GM21526 (cell line): ENCODE data around the gene ZNF580.

ENCODE experiments used
- ATAC-seq: cut with Tn5 transposase; IDR thresholded peaks from one replicate; pipeline ENCODE4 v1.9.1; 2021; ENCODE audit warnings: moderate library complexity; ENCODE audit not compliant: unreplicated experiment, low FRiP score

ZNF580 gene

GRCh38 chr19:55605637-55606470 is 34.9 kb upstream of the ZNF580 start, which contains the start of gene ZNF865:
ZNF865 (plus strand) TSS chr19:55605647; CDS start chr19:55613619, 7,972 bp downstream.
- peak; percentile 14 for ATAC-seq

DNA sequence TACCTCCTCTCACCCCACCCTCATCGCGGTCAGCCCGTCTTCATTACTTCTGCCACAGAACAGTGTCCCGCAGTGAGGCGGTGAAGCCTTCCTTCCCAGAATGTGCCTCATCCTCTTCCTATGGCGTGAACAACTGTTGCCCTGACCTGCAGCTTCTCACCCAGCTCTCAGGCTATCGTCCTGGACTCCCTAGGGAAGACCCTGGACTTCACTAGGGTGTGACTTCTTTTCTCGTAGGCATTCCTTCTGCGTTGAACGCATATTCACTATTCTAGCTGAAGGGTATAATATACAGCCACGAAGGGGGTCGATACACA is 34.4 kb upstream of the ZNF580 start:
- no peak for ATAC-seq

DNA sequence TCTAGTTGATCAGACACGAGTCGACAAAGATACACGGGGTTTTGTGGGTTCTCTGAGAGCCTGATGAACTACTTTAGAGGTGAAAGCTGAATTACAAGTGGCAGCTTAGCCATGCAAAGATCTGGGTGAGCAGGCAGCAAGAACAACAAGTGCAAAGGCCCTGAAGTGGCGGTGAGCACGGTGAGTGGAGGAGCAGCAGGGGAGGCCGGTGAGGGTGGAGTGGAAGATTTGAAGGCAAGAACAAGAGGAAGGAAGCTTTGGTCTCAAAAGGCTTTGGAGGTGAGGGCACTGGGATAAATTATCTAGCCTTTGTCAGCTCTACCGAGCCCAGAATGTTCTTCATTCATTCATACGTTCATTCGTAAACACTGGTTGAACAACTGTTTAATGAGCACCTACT is 34.0 kb upstream of the ZNF580 start:
- ATAC-seq: no peak

- no peak for ATAC-seq
Measured at GRCh38 chr19:55609326-55609725, 31.5 kb upstream of the ZNF580 start.

GRCh38 chr19:55611300-55611982 is 29.4 kb upstream of the ZNF580 start:
- no peak for ATAC-seq

DNA sequence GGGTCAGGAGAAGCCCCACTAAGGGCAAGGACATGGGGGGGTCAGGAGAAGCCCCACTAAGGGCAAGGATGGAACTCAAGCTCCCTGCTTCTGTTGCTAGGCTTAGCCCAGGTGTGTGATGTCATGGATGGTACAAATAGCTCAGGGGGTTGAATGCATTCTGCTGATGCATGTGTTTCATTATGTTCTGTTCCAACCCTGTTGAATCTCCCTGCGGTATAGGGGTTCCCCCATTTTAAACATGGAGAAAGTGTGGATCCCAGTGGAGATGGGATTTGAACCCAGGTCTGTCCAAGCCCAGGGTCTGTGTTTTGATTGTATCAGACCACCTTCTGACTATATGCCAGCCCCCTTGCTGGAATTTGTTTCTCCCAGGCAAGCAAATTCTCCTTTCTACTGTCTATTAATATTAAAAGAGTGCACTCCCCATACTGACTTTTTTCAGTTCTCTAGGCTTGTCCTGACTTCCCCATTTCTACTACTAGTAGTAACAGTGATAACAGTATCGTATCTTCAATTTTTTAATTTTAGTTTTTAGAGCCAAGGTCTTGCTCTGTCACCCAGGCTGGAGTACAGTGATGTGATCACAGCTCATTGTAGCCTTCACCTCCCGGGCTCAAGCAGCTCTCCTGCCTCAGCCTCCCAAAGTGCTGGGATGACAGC is 28.7 kb upstream of the ZNF580 start:
- no peak for ATAC-seq

- no peak for ATAC-seq
Measured at GRCh38 chr19:55613396-55613795, 27.4 kb upstream of the ZNF580 start.

DNA sequence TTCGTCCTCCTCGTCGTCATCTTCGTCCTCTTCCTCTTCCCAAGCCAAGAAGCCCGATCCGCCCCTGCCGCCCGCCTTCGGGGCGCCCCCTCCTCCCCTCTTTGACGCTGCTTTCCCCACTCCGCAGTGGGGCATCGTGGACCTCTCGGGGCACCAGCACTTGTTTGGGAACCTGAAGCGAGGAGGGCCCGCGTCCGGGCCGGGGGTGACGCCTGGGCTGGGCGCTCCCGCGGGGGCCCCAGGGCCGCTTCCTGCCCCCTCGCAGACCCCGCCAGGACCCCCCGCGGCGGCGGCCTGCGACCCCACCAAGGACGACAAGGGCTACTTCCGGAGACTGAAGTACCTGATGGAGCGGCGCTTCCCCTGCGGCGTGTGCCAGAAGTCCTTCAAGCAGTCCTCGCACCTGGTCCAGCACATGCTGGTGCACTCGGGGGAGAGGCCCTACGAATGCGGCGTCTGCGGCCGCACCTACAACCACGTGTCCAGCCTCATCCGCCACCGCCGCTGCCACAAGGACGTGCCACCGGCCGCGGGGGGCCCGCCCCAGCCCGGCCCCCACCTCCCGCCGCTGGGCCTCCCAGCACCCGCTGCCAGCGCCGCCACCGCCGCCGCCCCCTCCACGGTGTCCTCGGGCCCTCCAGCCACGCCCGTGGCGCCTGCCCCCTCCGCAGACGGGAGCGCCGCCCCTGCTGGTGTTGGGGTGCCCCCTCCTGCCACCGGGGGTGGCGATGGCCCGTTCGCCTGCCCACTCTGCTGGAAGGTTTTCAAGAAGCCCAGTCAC is 26.7 kb upstream of the ZNF580 start:
- no peak for ATAC-seq

DNA sequence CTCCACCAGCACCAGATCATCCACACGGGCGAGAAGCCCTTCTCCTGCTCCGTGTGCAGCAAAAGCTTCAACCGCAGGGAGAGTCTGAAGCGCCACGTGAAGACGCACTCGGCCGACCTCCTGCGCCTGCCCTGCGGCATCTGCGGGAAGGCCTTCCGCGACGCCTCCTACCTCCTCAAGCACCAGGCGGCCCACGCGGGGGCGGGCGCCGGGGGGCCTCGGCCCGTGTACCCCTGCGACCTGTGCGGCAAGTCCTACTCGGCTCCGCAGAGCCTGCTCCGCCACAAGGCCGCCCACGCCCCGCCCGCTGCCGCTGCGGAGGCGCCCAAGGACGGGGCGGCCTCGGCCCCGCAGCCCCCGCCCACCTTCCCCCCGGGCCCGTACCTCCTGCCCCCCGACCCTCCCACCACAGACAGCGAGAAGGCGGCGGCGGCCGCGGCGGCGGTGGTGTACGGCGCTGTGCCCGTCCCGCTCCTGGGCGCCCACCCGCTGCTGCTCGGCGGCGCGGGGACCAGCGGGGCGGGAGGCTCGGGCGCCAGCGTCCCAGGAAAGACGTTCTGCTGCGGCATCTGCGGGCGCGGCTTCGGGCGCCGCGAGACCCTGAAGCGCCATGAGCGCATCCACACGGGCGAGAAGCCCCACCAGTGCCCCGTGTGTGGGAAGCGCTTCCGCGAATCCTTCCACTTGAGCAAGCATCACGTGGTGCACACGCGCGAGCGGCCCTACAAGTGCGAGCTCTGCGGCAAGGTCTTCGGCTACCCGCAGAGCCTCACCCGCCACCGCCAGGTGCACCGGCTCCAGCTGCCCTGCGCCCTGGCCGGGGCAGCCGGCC is 25.9 kb upstream of the ZNF580 start:
- ATAC-seq: no peak

DNA sequence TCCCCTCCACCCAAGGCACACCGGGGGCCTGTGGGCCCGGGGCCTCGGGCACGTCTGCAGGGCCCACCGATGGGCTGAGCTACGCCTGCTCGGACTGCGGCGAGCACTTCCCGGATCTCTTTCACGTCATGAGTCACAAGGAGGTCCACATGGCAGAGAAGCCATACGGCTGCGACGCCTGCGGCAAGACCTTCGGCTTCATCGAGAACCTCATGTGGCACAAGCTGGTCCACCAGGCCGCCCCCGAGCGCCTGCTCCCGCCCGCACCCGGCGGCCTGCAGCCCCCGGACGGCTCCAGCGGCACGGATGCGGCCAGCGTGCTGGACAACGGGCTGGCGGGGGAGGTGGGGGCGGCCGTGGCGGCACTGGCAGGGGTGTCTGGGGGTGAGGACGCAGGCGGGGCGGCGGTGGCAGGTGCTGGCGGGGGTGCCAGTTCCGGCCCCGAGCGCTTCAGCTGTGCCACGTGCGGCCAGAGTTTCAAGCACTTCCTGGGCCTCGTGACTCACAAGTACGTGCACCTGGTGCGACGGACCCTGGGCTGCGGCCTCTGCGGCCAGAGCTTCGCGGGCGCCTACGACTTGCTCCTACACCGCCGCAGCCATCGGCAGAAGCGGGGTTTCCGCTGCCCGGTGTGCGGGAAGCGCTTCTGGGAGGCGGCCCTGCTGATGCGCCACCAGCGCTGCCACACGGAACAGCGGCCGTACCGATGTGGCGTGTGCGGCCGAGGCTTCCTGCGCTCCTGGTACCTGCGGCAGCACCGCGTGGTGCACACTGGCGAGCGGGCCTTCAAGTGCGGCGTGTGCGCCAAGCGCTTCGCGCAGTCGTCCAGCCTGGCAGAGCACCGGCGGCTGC is 25.0 kb upstream of the ZNF580 start:
- no peak for ATAC-seq

DNA sequence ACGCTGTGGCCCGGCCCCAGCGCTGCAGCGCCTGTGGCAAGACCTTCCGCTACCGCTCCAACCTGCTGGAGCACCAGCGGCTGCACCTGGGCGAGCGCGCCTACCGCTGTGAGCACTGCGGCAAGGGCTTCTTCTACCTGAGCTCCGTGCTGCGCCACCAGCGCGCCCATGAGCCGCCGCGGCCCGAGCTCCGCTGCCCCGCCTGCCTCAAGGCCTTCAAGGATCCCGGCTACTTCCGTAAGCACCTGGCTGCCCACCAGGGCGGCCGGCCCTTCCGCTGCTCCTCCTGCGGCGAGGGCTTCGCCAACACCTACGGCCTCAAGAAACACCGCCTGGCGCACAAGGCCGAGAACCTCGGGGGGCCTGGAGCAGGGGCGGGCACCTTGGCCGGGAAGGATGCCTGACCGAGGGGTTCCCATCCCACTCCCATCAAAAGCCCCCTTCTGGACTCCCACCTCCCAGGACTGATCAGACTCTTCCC is 24.4 kb upstream of the ZNF580 start:
- ATAC-seq: no peak

DNA sequence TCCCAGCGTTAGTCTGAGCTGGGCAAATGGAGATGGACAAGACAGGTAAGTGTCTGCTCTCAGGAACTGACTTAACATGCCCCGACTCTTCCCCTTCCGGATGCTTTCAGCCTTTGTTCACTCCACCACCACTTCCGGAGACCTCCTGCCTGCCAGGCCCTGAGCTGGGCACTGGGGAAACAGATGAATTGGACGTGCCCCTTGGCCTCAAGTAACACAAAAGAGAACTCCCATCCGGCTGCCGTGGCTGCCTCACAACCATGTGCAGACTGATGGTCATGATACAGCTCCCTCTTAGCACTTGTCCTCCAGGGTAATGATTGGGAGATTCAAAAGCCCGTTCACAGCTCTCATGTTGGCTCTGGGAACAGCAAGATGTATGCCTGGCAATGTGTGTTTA is 23.4 kb upstream of the ZNF580 start:
- no peak for ATAC-seq

DNA sequence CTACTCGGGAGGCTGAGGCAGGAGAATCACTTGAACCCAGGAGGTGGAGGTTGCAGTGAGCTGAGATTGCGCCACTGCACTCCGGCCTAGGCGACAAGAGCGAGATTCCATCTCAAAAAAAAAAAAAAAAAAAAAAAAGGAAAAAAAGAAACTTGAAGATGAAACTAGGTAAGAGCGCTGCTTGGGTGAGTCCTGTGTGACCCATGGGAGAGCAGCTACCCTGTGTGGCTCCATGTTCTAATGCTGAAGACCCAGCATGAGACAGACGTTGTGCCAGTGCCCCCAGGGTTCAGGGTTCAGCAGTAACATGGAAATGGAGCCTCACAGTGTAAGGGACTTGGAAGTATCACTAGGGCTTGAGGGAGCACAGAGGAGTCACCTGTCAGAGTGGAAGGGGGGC is 22.4 kb upstream of the ZNF580 start:
- no peak for ATAC-seq

- ATAC-seq: no peak
Measured at GRCh38 chr19:55619286-55619685, 21.5 kb upstream of the ZNF580 start.

- no peak for ATAC-seq
Measured at GRCh38 chr19:55620410-55621204, 20.2 kb upstream of the ZNF580 start.

DNA sequence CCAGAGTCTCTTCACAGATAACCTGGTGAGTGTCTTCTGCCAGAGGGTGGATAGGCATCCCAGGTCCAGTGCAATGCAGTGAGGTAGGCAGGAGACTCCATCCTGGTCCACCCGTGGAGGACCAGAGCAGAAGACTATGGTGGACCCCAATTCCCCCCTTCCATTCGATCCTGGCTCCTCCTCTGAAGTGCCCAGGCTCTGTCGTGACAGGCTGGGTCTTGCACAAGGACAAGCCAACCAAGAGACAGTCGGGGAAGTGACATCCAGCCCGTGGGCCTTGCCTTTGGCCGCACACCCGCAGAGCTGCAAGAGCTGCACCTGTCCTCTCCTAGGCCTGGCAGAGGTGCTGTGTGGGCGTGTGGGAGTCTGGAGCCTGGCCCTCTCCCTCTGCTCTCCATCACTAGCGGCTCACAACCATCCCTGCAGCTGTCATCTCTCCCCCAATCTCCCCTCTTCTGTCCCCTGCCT is 19.6 kb upstream of the ZNF580 start:
- no peak for ATAC-seq

DNA sequence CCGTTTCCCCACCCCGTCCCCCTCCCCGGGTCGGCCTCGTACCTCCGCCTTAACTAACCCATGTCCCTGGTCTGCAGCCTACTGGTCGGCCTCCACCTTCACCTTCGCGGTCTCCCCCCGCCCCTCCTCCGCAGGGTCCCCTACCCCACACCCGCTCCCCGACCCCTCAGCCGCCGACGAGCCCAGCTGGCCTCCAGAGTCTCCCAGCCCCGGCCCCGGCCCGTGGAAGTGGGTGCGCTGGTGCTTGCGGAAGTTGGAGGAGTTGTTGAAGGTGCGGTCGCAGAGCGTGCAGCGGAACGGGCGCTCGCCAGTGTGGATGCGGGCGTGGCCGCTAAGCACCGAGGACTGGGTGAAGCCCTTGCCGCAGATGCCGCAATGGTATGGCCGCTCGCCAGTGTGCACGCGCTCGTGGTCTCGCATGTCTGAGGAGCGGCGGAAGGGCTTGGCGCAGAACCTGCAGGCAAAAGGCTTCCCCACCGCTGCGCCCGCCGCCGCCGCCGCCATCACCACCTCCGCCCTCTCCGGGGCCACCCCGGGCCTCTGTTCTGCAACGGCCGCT is 19.1 kb upstream of the ZNF580 start:
- ATAC-seq: no peak
